ENCODE data around the gene AGAP5. TPM values are rescaled to one million over a fixed set of nuclear protein-coding genes. Genes with fewer than 3 reads are reported as not detected.
"Not testable (repeated sequence)": the region's sequence is repeated elsewhere in the genome, so short reads cannot be mapped to it uniquely, and the experiment has no call there.

The AGAP5 gene
- total RNA-seq, 1 donor from 2014 or later, result 10.9 TPM

GRCh38 chr10:73703924-73704323 is 6.0 kb upstream of the AGAP5 start:
- not testable (repeated sequence) for H3K36me3 Mint-ChIP-seq (ENCODE audit: unreplicated experiment); H3K9me3 Mint-ChIP-seq (ENCODE audit: unreplicated experiment); H3K4me1 Mint-ChIP-seq (ENCODE audit: low read depth, unreplicated experiment); DNase-seq; H3K27ac Mint-ChIP-seq (ENCODE audit: unreplicated experiment); H3K27me3 Mint-ChIP-seq (ENCODE audit: unreplicated experiment); H3K4me3 Mint-ChIP-seq (ENCODE audit: unreplicated experiment)

DNA sequence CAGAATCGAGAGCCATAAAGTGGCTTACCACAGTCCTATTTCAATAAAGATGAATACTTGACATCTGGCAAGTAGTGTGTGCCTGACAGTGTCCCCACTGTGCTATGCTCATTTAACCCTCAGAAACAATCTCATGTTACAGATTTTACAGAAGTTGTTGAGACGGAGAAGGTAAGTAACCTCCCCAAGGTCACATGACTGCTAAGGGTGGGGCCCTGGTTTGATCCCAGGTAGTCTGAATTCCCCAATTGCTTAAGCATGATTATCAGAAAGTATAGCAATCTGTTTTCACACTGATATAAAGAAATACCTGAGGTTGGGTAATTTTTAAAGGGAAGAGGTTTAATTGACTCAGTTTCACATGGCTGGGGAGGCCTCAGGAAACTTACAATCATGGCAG is 910 bp upstream of the AGAP5 start:
- DNase-seq; H3K4me3 Mint-ChIP-seq (ENCODE audit: unreplicated experiment); H3K27ac Mint-ChIP-seq (ENCODE audit: unreplicated experiment); H3K4me1 Mint-ChIP-seq (ENCODE audit: low read depth, unreplicated experiment); H3K27me3 Mint-ChIP-seq (ENCODE audit: unreplicated experiment); H3K9me3 Mint-ChIP-seq (ENCODE audit: unreplicated experiment); H3K36me3 Mint-ChIP-seq (ENCODE audit: unreplicated experiment): not testable (repeated sequence)

GRCh38 chr10:73695302-73695701 is 2.6 kb downstream of the AGAP5 start:
- not testable (repeated sequence) for H3K36me3 Mint-ChIP-seq (ENCODE audit: unreplicated experiment); H3K27me3 Mint-ChIP-seq (ENCODE audit: unreplicated experiment); H3K9me3 Mint-ChIP-seq (ENCODE audit: unreplicated experiment); H3K4me3 Mint-ChIP-seq (ENCODE audit: unreplicated experiment); DNase-seq; H3K4me1 Mint-ChIP-seq (ENCODE audit: low read depth, unreplicated experiment); H3K27ac Mint-ChIP-seq (ENCODE audit: unreplicated experiment)

DNA sequence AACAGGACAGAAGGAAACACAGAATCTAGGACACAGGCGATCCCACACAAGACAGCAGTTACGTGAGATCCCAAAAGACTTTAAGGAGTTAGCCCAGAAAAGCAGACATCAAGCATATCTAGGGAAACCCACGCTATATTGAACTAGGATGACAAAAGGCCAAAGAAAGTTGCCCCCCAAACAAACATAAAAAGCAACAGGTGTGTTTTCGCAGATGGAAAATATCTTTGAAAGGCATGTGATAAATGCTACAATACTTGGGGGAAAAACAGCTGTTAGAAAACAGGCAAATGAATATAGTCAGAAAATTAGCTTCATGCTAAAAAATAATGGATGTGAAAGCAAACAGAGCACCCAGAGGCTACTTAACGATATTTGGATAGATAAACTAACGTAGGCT is 7.2 kb downstream of the AGAP5 start:
- not testable (repeated sequence) for H3K4me1 Mint-ChIP-seq (ENCODE audit: low read depth, unreplicated experiment); H3K9me3 Mint-ChIP-seq (ENCODE audit: unreplicated experiment); H3K36me3 Mint-ChIP-seq (ENCODE audit: unreplicated experiment); H3K27me3 Mint-ChIP-seq (ENCODE audit: unreplicated experiment); H3K4me3 Mint-ChIP-seq (ENCODE audit: unreplicated experiment); DNase-seq; H3K27ac Mint-ChIP-seq (ENCODE audit: unreplicated experiment)

DNA sequence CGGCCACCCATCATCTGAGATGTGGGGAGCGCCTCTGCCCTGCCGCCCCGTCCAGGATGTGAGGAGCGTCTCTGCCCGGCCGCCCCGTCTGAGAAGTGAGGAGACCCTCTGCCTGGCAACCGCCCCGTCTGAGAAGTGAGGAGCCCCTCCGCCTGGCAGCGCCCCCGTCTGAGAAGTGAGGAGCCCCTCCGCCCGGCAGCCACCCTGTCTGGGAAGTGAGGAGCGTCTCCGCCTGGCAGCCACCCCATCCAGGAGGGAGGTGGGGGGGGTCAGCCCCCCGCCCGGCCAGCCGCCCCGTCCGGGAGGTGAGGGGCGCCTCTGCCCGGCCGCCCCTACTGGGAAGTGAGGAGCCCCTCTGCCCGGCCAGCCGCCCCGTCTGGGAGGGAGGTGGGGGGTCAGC is 8.3 kb downstream of the AGAP5 start:
- H3K9me3 Mint-ChIP-seq (ENCODE audit: unreplicated experiment); H3K4me1 Mint-ChIP-seq (ENCODE audit: low read depth, unreplicated experiment); H3K27ac Mint-ChIP-seq (ENCODE audit: unreplicated experiment); H3K36me3 Mint-ChIP-seq (ENCODE audit: unreplicated experiment); H3K4me3 Mint-ChIP-seq (ENCODE audit: unreplicated experiment); DNase-seq; H3K27me3 Mint-ChIP-seq (ENCODE audit: unreplicated experiment): not testable (repeated sequence)

DNA sequence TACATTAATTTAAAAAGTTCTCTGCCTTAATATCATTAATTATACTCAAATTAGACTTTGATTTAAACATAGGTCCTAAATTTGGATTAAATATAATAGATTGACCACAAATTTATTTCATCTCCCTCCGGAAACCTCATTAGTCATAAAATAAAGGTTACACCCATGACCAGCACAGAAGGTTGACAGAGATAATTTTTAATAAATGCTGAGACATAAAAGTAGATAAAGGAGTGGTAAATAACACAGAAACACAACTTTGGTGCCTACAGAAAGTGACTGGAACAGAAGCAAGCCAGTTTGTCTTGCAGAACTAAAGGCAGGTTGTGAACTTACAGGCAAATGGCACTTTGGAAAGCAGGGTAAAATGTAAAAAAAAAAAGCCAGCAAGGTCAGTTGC is 10.3 kb downstream of the AGAP5 start:
- not testable (repeated sequence) for H3K27ac Mint-ChIP-seq (ENCODE audit: unreplicated experiment); H3K27me3 Mint-ChIP-seq (ENCODE audit: unreplicated experiment)

DNA sequence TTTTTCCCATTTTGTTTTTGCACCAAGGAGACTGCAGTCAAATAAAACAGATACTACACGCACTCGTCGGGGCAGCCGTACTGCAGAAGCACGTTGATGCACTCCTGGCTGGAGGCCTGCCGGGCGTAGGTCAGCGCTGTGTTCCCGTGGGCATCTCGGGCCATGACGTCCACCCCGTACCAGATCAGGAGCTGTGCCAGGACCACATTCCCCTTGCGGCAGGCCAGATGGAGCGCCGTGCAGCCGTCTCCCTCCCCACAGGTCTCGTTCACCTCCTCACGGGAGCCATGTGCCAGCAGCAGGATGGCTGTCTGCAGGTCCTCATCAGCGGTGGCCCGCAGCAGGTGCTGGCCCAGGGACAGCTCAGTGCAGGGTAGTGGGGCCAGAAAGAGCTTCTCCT is 23.4 kb downstream of the AGAP5 start:
- H3K4me1 Mint-ChIP-seq (ENCODE audit: low read depth, unreplicated experiment); H3K27ac Mint-ChIP-seq (ENCODE audit: unreplicated experiment); H3K4me3 Mint-ChIP-seq (ENCODE audit: unreplicated experiment); H3K27me3 Mint-ChIP-seq (ENCODE audit: unreplicated experiment); DNase-seq; H3K9me3 Mint-ChIP-seq (ENCODE audit: unreplicated experiment); H3K36me3 Mint-ChIP-seq (ENCODE audit: unreplicated experiment): not testable (repeated sequence)

More for the DNA sequence above, 10.3 kb downstream of the AGAP5 start:
- H3K36me3 Mint-ChIP-seq (ENCODE audit: unreplicated experiment); H3K9me3 Mint-ChIP-seq (ENCODE audit: unreplicated experiment); H3K4me3 Mint-ChIP-seq (ENCODE audit: unreplicated experiment); DNase-seq; H3K4me1 Mint-ChIP-seq (ENCODE audit: low read depth, unreplicated experiment): not testable (repeated sequence)

- H3K27ac Mint-ChIP-seq (ENCODE audit: unreplicated experiment); H3K9me3 Mint-ChIP-seq (ENCODE audit: unreplicated experiment); DNase-seq; H3K4me3 Mint-ChIP-seq (ENCODE audit: unreplicated experiment); H3K27me3 Mint-ChIP-seq (ENCODE audit: unreplicated experiment); H3K36me3 Mint-ChIP-seq (ENCODE audit: unreplicated experiment); H3K4me1 Mint-ChIP-seq (ENCODE audit: low read depth, unreplicated experiment): not testable (repeated sequence)
Measured at GRCh38 chr10:73668378-73668777, 29.5 kb downstream of the AGAP5 start.

DNA sequence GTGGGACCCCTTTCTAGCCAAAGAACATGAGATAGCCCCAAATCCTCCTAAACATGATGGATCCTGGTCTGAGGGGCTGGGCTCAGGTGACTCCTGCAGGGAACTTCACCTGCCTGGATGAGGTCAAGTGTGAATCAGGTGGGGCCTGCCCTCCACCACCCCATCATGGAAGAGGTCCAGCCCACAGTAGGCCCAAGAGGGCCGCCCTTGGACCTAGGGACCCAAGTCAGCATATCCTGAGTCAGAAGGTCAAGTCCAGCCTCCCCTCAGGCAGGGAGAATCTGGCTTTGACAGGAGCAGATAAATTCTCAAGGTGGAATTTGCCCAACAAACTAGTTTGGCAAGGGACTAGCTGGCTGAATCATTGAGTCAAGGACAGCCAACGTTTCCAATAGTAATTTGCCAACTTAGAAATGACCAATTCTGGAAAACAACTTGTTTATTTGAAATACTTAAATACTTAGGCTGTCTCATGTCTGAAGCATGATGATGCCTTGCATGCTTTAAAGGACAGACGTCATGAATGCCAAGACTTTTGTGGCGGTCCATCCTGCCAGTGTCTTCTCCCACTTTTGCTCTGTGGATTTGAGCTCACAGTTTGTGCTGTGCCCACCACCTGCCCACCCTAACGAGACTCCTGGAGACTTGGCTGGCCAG is 31.6 kb downstream of the AGAP5 start:
- H3K36me3 Mint-ChIP-seq (ENCODE audit: unreplicated experiment); H3K27ac Mint-ChIP-seq (ENCODE audit: unreplicated experiment); H3K27me3 Mint-ChIP-seq (ENCODE audit: unreplicated experiment); H3K9me3 Mint-ChIP-seq (ENCODE audit: unreplicated experiment); DNase-seq; H3K4me1 Mint-ChIP-seq (ENCODE audit: low read depth, unreplicated experiment); H3K4me3 Mint-ChIP-seq (ENCODE audit: unreplicated experiment): not testable (repeated sequence)

- H3K4me3 Mint-ChIP-seq (ENCODE audit: unreplicated experiment); H3K27me3 Mint-ChIP-seq (ENCODE audit: unreplicated experiment); H3K36me3 Mint-ChIP-seq (ENCODE audit: unreplicated experiment); DNase-seq; H3K9me3 Mint-ChIP-seq (ENCODE audit: unreplicated experiment); H3K27ac Mint-ChIP-seq (ENCODE audit: unreplicated experiment); H3K4me1 Mint-ChIP-seq (ENCODE audit: low read depth, unreplicated experiment): not testable (repeated sequence)
Measured at GRCh38 chr10:73665581-73665980, 32.3 kb downstream of the AGAP5 start.

DNA sequence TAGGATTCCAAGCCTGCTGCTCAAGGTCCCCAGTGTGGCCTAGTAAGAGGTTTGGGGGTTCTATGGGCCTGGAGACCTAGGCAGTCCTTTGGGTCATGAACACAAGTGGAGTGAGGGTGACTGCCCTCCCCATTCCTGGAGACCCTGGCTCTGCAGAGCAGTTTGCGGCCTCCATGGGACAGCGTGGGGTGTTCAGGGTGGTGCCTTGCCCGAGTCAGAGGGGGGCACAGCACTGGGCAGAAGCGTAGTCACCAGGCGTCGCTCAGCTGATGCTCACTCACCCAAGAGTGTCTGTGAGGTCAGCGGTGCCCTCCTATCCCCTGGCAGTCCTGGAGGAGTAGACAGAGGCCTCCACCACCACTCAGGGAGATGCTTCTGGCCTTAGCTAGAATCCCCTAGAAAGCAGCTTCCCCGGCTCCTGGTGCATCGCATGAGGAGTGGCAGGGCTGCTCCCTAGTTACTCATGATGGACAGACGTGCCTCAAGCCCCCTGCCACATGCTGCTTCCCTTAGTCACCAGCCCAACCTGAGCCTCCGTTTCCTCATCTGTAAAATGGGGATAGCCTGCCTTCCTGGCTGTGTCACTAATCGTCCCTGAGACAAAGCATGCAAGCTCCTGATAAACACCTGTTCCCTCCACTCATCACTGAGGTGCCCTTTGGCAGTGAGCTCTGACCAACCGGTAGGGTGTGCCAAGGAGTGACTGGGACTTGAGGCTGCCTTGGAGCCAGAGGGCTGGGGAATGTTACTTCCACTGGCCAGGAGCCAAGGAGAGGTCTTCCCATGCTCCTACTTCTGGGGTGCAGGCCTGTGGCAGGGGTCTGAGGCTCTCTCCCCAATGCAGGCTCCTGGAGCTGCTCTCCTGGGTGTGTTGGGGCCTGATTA is 33.5 kb downstream of the AGAP5 start:
- not testable (repeated sequence) for H3K27me3 Mint-ChIP-seq (ENCODE audit: unreplicated experiment); DNase-seq; H3K27ac Mint-ChIP-seq (ENCODE audit: unreplicated experiment); H3K36me3 Mint-ChIP-seq (ENCODE audit: unreplicated experiment); H3K9me3 Mint-ChIP-seq (ENCODE audit: unreplicated experiment); H3K4me1 Mint-ChIP-seq (ENCODE audit: low read depth, unreplicated experiment); H3K4me3 Mint-ChIP-seq (ENCODE audit: unreplicated experiment)

- H3K9me3 Mint-ChIP-seq (ENCODE audit: unreplicated experiment); H3K27me3 Mint-ChIP-seq (ENCODE audit: unreplicated experiment); H3K4me3 Mint-ChIP-seq (ENCODE audit: unreplicated experiment); H3K27ac Mint-ChIP-seq (ENCODE audit: unreplicated experiment); H3K36me3 Mint-ChIP-seq (ENCODE audit: unreplicated experiment); H3K4me1 Mint-ChIP-seq (ENCODE audit: low read depth, unreplicated experiment); DNase-seq: not testable (repeated sequence)
Measured at GRCh38 chr10:73663621-73664020, 34.3 kb downstream of the AGAP5 start.
